Caki2 (cell line): ENCODE measurements around the gene FOXN3. TPM values are rescaled to one million over a fixed set of nuclear protein-coding genes. Genes with fewer than 3 reads are reported as not detected.
A peak's percentile ranks its signal among the peaks of the same experiment; 100 is the strongest.

ENCODE experiments used
- DNase-seq: peaks from one replicate; pipeline ENCODE4 v3.0.0-alpha.2; 2015; ENCODE audit warnings: low read depth
- in situ Hi-C: cut with HindIII; loops from 2 replicates; pipeline ENCODE4 v1.10.0; 2016; ENCODE audit warnings: low sequenced_read_pairs, low pct_unique_long_range_greater_than_20kb, mixed read lengths
- total RNA-seq: library from RNA; depleted of rRNA; stranded (reverse); fragments of >200 nt; shearing (Covaris generic); gene quantifications from 2 replicates; pipeline ENCODE4 v1.2.3, GENCODE V29; 2014; ENCODE audit warnings: low replicate concordance; rRNA removed

The FOXN3 gene, protein sequence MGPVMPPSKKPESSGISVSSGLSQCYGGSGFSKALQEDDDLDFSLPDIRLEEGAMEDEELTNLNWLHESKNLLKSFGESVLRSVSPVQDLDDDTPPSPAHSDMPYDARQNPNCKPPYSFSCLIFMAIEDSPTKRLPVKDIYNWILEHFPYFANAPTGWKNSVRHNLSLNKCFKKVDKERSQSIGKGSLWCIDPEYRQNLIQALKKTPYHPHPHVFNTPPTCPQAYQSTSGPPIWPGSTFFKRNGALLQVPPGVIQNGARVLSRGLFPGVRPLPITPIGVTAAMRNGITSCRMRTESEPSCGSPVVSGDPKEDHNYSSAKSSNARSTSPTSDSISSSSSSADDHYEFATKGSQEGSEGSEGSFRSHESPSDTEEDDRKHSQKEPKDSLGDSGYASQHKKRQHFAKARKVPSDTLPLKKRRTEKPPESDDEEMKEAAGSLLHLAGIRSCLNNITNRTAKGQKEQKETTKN
- 3.2 and 5.9 TPM in 2 replicates for total RNA-seq

DNA sequence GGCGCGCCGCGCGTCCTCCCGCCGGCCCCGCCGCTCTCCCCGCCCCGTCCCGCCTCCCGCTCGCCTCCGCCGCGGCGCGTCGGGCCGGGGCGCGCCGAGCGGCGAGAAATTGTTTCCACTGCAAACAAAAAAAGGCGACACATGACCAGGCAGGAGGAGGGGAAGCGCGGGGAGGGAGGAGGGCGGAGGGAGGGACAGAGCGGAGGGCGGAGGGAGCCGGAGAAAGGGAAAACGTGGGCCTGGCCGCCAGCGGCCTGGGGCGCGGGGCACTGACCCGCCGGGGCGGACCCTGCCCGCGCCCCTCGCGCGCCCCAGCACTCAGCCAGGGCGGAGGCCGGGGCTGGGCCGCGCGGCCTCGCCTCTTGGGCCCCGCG is at the start of gene FOXN3:
TSS of gene FOXN3 (minus strand) at position 143 of the 374 bp plus-strand sequence. CDS start 4,757 bp downstream, outside the sequence.
- DNase-seq = peak; percentile 81
- in situ Hi-C loops = no loop called here

DNA sequence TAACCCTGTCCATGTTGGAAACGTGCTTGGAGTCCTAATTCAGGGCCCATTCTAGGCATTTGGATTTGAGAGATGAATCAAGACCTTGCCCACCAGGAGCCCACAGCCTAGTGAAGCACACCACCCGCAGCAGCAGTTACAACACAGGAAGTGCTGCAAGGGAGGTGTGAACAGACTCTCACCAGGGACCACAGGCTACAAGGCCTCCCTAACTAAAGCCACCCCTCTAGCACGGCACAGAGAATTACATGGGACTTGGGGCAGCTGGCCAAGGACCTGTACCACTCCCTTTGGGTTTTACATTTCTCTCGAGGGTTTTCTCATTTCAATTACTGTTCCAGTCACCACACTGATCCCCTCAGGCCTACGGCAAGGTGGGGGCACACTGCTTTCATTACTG is 49.5 kb upstream of the FOXN3 start:
- in situ Hi-C loops = no loop called here
- DNase-seq = no peak

DNA sequence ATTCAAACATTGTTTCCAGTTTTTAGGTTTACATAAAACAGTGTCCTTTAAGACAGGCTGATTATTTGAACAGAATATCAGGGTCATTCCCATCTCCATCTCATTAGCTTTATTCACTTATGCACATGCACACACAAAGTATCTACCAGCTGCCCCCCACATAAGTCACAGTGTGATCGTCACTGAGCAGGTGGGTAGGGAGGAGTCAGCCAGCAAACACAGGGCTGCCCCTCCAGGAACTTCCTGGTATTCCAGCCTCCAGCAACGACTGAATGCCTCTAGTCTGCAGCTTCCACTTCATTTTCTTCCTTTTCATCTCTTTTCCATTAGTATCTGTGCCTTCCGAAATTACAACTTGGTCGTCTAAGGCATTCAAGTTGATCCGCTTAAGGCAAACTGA is 48.8 kb upstream of the FOXN3 start:
- in situ Hi-C loops = no loop called here
- DNase-seq = no peak

DNA sequence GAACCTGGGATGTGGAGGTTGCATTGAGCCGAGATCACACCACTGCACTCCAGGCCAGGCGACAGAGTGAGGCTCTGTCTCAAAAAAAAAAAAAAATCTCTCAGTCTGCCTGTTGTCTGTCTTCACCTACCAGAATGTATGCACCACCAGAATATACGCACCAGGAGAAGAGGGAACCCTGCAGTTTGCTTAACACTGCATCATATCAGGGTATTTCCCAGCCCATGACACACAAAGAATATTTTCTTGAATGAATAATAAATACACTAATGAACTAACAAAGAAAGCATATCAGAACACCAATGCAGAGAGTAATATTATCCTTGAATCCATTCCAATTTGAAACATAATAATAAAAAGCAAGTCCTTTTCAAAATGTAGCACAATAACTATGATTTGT is 44.2 kb upstream of the FOXN3 start:
- DNase-seq = no peak
- in situ Hi-C loops = no loop called here

DNA sequence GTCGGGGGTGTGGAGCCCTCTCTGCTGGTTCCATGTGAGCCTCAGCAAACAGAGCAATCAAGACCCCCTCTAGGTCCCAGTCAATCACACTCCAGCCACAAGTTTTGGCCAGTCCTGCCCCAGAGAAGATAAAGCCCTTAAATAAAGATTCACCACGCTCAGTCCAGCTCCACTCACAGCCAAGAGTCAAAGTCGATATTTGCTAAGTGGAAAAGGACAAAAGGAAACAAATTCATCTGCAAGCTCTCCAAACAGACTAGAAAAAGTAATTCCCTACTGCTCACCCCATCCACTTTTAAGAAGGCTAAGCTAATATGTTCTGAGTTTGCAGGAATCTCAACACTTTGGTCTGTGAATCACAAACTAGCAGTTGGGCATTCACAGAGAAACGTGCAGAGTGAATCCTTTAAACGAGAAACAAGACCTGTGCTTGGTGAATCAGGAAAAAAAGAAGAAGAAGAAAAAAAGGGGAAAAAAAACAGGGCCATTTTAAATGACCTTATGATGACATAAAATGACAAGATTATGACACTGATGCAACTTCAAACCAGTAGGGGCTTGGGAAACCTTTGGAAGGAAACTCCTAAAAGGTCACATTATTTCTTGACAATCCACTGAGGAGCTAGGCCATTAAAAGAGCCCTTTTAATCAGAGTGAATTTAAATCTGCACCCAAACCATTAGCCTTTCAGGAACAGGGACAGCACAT is 41.8 kb upstream of the FOXN3 start:
- no peak for DNase-seq
- in situ Hi-C loops = no loop called here

DNA sequence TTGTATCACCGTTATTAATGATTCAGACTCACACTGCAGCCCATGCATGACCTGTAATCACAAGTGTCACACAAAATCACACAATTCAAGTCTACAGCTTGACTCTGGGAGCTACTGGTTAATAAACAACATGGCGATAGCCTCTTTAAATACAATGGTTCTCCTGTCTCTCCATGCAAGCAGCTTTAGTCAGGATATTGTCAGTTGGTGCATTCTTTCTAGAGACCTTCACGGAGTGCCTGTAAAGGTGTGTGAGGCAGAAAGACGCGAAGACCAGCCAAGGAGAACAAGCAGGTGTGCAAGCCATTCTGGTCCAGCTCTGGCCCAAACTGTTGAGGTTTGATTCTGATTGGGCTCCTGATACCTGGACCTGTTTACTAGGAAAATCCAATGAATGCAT is 40.0 kb upstream of the FOXN3 start:
- in situ Hi-C loops = no loop called here
- no peak for DNase-seq

DNA sequence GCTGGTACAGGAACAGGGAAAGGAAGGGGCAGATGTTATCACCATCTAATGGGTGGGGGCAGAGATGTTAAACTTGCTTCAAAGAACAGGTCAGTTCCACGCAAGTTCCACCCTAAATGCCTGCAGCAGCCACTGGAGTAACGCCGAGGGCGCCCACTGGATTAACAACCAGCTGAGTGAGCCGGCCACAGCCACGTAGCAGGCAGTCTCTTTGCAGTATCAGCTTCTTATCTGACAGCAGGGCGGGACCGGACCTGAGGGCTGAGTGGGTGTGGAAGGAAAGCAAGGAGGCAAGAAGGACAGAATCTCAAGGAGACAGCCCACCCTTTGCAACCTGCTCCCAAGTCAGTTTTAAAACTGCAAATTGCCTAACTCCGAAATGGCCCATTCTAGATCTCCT is 38.4 kb upstream of the FOXN3 start:
- in situ Hi-C loops = no loop called here
- no peak for DNase-seq

DNA sequence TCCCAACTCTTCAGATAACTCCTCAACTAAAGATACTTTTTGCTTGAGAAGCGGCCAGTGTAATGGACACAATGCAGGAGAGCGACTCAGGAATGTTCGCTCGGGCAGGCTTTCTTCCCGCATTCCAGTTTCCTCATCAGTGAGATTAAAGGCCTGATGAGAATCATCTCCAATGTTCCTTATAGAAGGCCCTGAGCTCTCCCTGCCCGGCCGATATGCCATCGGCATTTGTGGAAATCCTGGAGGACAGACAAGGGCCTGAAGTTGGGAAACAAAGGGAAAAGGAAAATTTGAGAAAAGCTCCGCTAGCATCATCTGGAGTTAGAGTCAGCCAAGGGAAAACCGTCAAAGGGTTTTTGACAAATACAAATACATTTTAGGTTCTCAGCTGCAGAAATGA is 38.0 kb upstream of the FOXN3 start:
- in situ Hi-C loops = no loop called here

DNA sequence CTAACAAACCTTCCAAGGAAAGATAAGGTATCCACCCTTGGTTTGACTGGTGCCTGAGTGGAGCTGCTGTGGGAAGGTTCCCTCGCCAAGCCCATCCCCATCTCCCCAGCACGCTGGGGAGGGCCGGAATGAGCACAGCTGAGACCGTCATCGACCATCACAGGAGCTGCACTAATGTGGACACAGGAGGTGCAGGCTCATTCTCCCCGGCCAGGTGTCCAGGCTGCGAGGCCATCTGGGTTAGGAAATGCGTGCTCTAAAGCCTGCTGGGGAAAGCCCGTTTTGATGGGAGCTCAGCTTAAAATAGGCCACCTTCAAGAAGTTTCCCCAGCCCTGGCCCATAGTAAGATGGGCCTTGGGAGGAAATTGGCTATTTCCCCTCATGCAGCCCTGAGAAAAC is 35.2 kb upstream of the FOXN3 start:
- no peak for DNase-seq
- in situ Hi-C loops = no loop called here

More for the DNA sequence above, 38.0 kb upstream of the FOXN3 start:
- no peak for DNase-seq

DNA sequence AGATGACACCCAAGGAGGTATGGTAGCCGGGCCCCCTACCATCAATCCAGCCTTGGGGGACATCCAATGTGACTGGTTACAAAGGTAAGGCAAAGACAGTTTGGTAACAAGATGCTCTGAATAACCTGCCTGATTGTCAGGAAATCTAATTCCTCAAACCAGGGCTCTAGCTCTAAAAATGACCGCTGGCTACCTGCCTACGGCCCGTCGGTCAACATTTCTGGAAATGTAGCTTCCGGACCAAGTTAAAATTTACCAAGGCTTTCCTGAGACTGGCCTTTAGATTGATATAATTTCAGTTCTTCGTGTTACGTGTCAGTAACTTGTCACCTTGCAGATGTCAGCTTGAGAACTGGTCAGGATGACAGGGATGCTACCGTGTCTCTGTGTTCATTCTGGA is 34.2 kb upstream of the FOXN3 start:
- in situ Hi-C loops = no loop called here
- no peak for DNase-seq

DNA sequence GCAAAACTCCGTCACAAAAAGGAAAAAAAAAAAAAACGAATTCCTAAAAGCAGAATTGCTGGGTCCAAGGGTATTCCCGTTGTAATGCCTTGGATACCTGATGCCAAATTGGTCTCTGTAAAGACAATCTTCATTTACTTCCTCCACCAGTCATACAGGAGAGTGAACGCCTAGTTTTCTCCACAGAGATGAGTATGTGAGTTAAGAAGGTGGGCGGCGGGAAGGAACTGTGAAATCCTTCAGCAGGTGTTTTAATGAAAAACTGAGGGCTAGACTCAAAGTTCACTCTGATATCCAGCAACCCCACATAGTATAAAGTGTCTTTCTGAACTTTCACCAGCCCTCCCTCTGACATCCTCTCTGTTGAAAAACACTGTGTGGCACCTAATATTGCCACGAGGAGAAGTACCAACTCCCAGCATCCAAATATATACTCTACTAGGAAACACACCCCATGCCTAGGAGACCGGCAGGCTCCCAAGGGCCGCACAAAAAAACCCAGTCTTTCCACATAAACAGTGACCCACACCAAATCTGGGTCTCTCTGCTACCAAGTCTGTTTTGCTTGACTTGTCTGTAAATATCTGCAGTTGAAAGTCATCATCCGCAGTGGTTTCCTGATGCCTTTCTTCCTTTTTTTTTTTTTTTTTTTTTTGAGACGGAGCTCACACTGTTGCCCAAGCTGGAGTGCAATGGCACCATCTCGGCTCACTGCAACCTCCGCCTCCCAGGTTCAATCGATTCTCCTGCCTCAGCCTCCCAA is 30.3 kb upstream of the FOXN3 start:
- in situ Hi-C loops = no loop called here
- DNase-seq = no peak

DNA sequence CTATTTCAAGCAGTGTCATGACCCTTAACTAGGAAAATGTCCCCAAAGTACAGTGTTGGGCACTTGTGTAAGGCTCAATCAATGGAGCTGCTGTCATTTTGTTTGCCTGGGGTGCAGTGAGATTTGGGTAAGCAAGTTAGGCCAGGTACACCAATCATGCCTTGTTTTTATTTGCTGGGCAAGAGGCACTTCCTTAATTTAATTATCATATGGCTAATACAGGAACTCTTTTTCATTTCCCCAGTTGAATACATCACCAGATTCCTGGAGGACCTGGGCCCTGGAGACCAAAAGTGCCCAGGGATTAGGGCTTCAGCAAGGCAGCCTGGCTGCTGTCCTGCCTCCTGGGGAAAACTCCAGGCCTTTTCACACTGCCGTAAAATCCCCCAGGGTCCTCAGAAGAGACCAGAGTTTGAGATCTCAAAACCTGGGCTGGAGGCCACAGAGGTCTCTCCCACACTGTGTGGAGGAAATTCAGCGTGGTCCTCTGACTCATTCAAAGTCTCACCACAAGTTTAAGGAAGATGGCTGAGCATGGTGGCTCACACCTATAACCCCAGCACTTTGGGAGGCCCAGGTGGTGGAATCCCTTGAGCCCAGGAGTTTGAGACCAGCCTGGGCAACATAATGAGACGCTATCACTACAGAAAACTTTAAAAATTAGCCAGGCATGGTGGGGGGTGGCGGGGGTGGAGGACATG is 28.4 kb upstream of the FOXN3 start:
- no peak for DNase-seq
- in situ Hi-C loops = no loop called here

DNA sequence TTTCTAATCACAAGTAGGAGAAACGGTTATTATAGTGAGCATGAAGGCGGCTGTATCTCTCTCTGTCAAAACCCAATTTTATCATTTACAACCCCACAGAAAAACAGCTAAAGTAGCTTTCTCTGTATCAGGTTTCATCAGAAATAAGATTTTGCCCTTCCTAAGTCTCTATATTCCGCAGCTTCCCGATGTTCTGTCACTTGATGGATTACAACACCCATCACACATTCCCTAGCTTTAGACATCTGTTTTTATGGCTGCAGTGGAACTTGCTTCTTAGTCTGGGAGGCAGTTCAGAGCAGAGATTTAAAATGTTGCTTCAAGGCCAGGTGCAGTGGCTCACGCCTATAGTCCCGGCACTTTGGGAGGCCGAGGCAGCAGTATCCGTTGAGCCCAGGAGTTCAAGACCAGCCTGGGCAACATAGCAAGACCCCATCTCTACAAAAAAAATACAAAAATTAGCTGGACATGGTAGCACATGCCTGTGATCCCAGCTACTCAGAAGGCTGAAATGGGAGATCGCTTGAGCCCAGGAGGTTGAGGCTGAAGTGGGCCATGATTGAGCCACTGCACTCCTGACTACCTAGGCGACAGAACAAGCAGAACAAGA is 27.6 kb upstream of the FOXN3 start:
- no peak for DNase-seq
- in situ Hi-C loops = no loop called here

DNA sequence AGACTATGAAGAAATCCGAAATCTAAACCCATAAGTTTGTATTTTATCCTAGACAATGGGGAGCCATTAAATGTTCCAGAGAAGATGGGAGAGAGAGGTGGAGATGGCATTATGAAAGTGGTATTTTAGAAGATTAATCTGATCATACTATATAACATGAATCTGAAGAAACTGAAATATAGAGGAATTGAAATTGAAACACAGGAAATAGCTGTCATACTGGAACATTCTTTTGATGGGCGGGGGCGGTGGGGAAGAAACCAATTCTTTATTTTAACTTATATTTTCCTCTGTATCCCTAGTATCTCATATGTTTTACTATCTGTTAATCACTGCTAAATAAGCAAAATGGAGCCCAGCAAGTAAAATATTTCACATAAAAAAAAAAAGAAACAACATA is 27.0 kb upstream of the FOXN3 start:
- in situ Hi-C loops = no loop called here
- no peak for DNase-seq

DNA sequence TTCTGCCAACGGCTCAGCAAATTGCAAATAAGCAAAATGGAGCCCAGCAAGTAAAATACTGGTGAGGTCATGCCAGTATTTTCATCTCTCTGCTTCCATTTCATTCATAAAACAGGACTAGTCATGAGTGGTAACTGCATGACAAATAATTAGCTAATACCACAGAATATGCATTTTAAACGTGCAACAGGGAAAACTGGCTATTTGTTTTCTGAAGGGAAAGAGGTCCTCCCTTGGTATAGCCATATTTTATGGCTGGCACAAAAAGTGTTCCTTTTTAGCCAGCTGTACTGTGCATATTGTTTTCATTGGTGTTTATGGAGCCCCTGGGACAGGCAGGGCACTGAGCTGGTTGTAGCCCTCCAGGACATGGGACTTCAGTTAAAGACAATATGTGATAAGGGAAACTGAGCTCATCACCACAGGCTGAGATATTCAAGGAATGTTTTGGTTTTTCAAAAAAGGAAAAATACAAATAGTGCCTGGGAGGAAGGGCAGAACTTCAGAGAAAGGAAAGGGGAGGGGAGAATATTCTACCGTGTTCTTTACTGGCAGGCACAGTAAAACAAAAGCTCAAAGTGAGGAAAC is 26.1 kb upstream of the FOXN3 start:
- in situ Hi-C loops = no loop called here
- no peak for DNase-seq

DNA sequence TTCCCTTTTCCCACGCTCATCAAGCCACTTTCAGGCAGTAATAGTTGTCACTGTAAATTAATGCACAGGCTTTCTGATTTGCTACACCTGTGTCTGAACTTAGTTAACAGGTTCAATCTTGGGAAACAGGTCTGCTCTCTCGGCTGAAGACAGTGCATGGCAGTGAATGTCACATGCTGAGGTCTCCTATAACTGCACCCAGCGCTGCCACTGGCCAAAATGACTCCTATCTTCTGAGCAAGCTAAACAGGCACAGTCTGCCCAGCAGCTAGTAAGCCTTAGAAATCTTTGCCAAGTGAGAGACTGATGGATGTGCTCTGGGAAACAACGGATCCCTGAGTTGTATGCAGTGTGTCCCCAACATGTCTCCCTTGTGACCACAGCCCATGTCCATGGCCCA is 25.2 kb upstream of the FOXN3 start:
- DNase-seq = no peak
- in situ Hi-C loops = no loop called here

DNA sequence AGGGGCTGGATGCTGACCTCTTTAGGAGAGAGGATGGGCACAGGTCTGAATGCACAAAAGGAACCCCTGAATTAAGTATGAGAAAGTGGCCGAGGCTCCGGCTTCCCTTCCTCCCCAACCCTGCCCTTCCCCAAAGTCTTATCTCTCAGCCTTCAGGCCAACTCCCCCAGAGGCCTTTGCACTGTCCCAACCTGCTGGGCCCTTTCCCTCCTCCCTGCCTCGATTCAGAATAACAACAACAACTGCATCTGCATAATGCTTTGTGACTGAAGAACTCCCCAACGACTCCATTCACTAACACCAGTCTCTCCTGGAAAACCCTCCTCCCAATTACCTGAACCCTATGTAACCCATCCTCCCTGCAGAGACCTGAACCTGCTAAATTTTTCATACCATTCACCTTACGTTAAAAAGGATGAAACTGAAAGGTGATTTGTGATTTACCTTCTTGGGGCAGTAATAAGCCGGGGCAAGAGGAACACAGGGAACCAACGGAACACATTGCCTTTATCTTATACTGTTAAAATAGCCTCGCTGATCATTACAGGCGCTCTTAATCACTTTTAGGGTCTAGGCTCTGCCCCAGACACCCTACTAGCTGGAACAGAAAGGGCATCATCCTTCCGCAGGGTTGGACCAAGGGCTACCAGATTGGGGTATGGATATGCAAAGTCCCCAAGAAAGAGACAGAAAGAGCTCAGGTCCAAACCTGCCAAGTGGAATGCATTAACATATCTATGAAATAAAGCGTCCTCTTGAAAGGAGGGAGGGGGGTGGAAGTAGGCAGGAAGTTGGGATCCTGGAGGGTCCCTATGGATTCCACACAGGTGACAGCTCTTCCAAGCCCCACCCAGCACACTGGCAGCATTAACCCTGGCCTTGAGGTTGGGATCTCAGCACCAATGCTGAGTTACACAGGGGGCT is 24.2 kb upstream of the FOXN3 start:
- DNase-seq = no peak
- in situ Hi-C loops = no loop called here
